GM12875 (cell line): ENCODE data around the gene ERVV-1.

Source experiments
- H3K4me3 ChIP-seq: one replicate; pipeline ENCODE4 v1.5.1; 2011; ENCODE audit warnings: low read depth, low read length, control low read depth
- TF ChIP-seq, protein P1 (sequence below): IDR thresholded peaks from 2 replicates; pipeline ENCODE4 v1.5.1; 2011; ENCODE audit warnings: low read depth, mild to moderate bottlenecking, control low read depth, inconsistent platforms, low read length, moderate library complexity, borderline replicate concordance; ENCODE audit not compliant: insufficient read depth

The ERVV-1 gene

GRCh38 chr19:53045536-53045935, 31.8 kb downstream of the ERVV-1 start:
- TF ChIP-seq, protein P1, sequence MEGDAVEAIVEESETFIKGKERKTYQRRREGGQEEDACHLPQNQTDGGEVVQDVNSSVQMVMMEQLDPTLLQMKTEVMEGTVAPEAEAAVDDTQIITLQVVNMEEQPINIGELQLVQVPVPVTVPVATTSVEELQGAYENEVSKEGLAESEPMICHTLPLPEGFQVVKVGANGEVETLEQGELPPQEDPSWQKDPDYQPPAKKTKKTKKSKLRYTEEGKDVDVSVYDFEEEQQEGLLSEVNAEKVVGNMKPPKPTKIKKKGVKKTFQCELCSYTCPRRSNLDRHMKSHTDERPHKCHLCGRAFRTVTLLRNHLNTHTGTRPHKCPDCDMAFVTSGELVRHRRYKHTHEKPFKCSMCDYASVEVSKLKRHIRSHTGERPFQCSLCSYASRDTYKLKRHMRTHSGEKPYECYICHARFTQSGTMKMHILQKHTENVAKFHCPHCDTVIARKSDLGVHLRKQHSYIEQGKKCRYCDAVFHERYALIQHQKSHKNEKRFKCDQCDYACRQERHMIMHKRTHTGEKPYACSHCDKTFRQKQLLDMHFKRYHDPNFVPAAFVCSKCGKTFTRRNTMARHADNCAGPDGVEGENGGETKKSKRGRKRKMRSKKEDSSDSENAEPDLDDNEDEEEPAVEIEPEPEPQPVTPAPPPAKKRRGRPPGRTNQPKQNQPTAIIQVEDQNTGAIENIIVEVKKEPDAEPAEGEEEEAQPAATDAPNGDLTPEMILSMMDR = no peak
- no peak overlapping the region for H3K4me3 ChIP-seq

DNA sequence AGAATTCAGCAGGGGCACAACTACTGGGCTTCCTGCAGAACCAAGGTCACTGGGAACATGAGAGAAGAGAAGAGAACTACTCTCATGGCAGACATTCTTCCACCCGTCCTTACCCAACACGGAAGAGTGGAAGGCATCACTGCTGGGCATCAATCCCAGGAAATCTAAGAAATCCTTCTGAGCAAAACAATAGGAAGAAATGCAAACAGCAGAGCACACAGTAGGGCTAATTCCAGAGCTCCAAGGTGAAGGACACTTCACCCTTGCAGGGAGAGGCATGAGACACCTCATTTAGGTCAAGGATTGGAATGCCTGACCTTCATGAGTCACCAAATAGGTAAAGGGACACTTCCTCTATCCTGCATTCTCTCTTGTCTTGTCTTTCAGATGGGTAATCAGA, 33.7 kb downstream of the ERVV-1 start:
- TF ChIP-seq, protein P1 = no peak
- no peak overlapping the region for H3K4me3 ChIP-seq

DNA sequence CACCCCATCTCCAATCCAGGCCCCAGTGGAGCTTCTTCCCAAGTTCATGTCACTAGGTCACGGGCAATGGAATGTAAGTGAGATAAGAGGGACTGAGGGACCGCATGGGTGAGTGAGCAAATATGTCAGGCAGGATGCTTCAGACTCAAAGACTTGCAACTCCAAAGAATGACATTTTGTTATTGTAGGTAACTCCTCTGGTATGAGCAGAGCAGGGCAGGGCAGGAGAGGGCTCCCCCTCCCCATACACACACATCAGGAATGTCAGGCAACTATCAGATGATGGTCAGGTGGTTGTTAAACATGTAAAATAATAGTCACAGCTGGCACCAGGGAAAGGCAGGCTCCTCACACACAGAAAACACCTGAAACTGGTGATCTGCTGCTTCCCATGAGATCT, 41.4 kb downstream of the ERVV-1 start:
- TF ChIP-seq, protein P1 = no peak
- no peak overlapping the region for H3K4me3 ChIP-seq

GRCh38 chr19:53057904-53058580, 44.3 kb downstream of the ERVV-1 start:
- TF ChIP-seq, protein P1 = no peak

More at GRCh38 chr19:53057904-53058580, 44.3 kb downstream of the ERVV-1 start:
- H3K4me3 ChIP-seq = no peak overlapping the region
